Measurements from ENCODE around the gene ARRDC4. TPM values are rescaled to one million over a fixed set of nuclear protein-coding genes. Genes with fewer than 3 reads are reported as not detected.

ARRDC4 gene
- total RNA-seq, 4 donors from 2014 or later: 27.1 to 68.2 (median 61.0) TPM

DNA sequence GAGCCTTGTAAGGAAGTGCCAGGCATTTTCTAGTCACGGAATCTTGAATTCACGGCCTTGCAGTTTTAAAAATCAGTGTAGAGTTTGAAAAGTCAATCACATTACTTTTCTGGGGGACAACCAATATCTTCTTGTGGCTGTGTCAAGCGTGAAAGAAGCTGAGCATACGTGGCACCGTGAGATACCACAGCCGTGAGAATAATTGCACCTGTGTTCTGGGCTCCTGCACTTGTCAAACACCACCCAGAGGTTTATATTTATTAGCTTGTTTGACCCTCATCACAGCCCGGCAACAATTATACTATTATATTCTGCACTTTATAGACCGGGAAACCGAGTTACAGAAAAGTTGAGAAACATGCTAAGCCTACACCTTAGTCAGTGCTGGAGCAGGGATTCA, 45.2 kb downstream of the ARRDC4 start:
- Histone ChIP-seq H3K27ac (no peak overlapping the region), H3K4me3 (no peak overlapping the region), H3K9me3 (no peaks in the 10 kb centered on the region), H3K27me3 (no peaks in the 10 kb centered on the region), H3K36me3 (no peaks in the 10 kb centered on the region), H3K4me1 (peaks cover 0 to 12% (median under 1%) of the 10 kb centered on the region in 4 donors)
- DNase-seq (ENCODE audit: low spot score in 2 of 2): no peak
- TF ChIP-seq POLR2A (IDR thresholded peaks at IDR 0.05) (no peak), EP300 (IDR thresholded peaks at IDR 0.05) (no peak)
- TF ChIP-seq, protein P1, sequence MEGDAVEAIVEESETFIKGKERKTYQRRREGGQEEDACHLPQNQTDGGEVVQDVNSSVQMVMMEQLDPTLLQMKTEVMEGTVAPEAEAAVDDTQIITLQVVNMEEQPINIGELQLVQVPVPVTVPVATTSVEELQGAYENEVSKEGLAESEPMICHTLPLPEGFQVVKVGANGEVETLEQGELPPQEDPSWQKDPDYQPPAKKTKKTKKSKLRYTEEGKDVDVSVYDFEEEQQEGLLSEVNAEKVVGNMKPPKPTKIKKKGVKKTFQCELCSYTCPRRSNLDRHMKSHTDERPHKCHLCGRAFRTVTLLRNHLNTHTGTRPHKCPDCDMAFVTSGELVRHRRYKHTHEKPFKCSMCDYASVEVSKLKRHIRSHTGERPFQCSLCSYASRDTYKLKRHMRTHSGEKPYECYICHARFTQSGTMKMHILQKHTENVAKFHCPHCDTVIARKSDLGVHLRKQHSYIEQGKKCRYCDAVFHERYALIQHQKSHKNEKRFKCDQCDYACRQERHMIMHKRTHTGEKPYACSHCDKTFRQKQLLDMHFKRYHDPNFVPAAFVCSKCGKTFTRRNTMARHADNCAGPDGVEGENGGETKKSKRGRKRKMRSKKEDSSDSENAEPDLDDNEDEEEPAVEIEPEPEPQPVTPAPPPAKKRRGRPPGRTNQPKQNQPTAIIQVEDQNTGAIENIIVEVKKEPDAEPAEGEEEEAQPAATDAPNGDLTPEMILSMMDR (IDR thresholded peaks at IDR 0.05): no peak
- WGBS, 2 donors: 71 to 74% methylated on average over 9 of the region's 9 CpGs

DNA sequence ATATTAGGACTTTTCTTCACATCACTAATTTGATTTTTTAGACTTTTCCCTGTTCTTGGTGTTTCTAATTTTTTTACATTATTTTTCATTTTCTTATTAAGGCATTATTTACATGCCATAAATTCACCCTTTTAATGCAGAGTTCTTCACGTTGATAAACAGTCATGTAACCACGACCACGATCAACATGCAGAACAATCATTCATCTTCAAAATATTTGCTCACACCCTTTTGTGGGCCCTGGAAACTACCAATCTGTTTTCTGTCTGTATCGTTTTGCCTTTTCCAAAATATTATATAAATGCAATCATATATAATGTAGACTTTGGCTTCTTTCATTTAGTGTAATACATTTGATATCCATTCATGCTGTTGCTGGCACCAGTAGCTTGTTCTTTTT, 48.7 kb downstream of the ARRDC4 start:
- Histone ChIP-seq H3K36me3 (no peaks in the 10 kb centered on the region), H3K27me3 (no peaks in the 10 kb centered on the region), H3K9me3 (no peaks in the 10 kb centered on the region), H3K4me1 (peaks cover 0 to 4% (median 0%) of the 10 kb centered on the region in 4 donors), H3K27ac (no peak overlapping the region), H3K4me3 (no peak overlapping the region)
- WGBS, 2 donors: 81 to 83% methylated on average over 4 of the region's 4 CpGs
- no peak for DNase-seq (ENCODE audit: low spot score in 2 of 2)
- TF ChIP-seq POLR2A (IDR thresholded peaks at IDR 0.05) (no peak), EP300 (IDR thresholded peaks at IDR 0.05) (no peak)
- TF ChIP-seq, protein P1 (IDR thresholded peaks at IDR 0.05): no peak

DNA sequence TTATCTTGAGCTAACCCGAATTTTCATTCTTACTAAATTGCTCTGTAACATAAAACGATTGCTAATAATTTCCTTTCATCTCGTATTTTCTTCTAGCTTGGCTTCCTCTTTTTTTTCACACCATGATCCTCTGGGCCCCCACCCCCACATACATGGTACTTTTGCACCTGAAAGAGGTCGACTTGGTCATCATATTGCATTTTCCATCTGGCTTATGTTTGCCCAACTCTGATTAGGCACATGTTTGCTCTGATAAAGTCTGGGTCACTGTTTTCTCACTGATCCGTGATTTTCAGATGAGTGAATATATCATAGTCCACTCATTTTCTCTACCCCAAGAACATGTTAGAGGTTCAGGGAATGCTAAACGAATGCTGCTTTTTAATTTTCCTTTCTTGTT, 49.5 kb downstream of the ARRDC4 start:
- Histone ChIP-seq H3K4me3 (no peak overlapping the region), H3K36me3 (no peaks in the 10 kb centered on the region), H3K9me3 (no peaks in the 10 kb centered on the region), H3K27me3 (no peaks in the 10 kb centered on the region), H3K27ac (no peak overlapping the region), H3K4me1 (peaks cover 0 to 4% (median 0%) of the 10 kb centered on the region in 4 donors)
- TF ChIP-seq POLR2A (IDR thresholded peaks at IDR 0.05): no peak
- TF ChIP-seq, protein P1 (IDR thresholded peaks at IDR 0.05): no peak
- no peak for TF ChIP-seq EP300 (IDR thresholded peaks at IDR 0.05)
- 67 to 72% methylated on average over 6 of the region's 6 CpGs for WGBS, 2 donors
- DNase-seq (ENCODE audit: low spot score in 2 of 2): no peak

DNA sequence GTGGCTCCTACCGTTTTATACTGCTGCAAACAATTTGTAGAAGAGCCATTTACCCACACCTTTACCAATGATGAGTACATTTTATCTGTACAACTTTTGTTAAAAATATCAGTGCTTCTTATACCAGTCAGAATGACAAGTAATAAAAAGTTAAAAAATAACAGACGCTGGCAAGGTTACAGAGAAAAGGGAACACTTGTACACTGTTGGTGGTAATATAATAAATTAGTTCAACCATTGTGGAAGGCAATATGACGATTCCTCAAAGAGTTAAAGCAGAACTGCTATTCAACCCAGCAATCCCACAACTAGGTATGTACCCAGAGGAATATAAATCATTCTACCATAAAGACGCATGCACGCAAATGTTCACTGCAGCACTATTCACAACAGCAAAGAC, 51.9 kb downstream of the ARRDC4 start:
- no peaks in the 10 kb centered on the region for H3K36me3 ChIP-seq
- H3K27ac ChIP-seq: no peak overlapping the region
- DNase-seq (ENCODE audit: low spot score in 2 of 2): no peak
- 53 to 57% methylated on average over 5 of the region's 5 CpGs for WGBS, 2 donors
- no peaks in the 10 kb centered on the region for H3K9me3 ChIP-seq
- TF ChIP-seq, protein P1 (IDR thresholded peaks at IDR 0.05): no peak
- no peak for TF ChIP-seq POLR2A (IDR thresholded peaks at IDR 0.05)
- no peak for TF ChIP-seq EP300 (IDR thresholded peaks at IDR 0.05)
- H3K4me3 ChIP-seq: no peak overlapping the region
- no peaks in the 10 kb centered on the region for H3K27me3 ChIP-seq
- peaks cover 0 to 4% (median 0%) of the 10 kb centered on the region in 4 donors for H3K4me1 ChIP-seq

DNA sequence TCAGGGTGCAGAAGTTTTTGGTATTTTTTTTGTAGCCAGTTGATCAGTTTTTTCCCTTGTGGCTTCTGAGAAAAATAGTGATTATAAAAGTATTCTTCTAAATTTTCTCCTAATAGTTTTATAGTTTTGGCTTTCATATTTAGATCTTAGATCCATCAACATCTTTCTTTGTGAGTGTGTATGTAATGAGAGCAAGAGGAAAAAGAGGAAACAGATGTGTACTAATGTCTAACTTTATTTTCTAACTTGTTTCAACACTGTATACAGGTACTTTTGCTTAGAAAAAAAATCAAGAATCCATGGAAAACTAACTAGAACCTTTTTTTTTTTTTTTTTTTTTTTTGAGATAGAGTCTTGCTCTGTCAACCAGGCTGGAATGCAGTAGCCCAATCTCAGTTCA, 53.1 kb downstream of the ARRDC4 start:
- TF ChIP-seq, protein P1 (IDR thresholded peaks at IDR 0.05): no peak
- no peak for TF ChIP-seq POLR2A (IDR thresholded peaks at IDR 0.05)
- no peak for TF ChIP-seq EP300 (IDR thresholded peaks at IDR 0.05)
- no peaks in the 10 kb centered on the region for H3K4me1 ChIP-seq
- DNase-seq (ENCODE audit: low spot score in 2 of 2): no peak
- no peaks in the 10 kb centered on the region for H3K27me3 ChIP-seq
- no peak overlapping the region for H3K4me3 ChIP-seq
- H3K9me3 ChIP-seq: no peaks in the 10 kb centered on the region
- H3K36me3 ChIP-seq: no peaks in the 10 kb centered on the region
- no peak overlapping the region for H3K27ac ChIP-seq

Data from tibial nerve (tissue), 4 donors.